HK-2 (cell line): Measurements from ENCODE around the gene KCNQ1.

ENCODE experiments used
- DNase-seq: peaks from one replicate; pipeline ENCODE4 v3.0.0-alpha.2; 2018; ENCODE audit not compliant: unreplicated experiment

The KCNQ1 gene

GRCh38 chr11:2793701-2794045, 348.9 kb downstream of the KCNQ1 start:
- DNase-seq: no peak

GRCh38 chr11:2794046-2794967, 349.5 kb downstream of the KCNQ1 start:
- no peak for DNase-seq

DNA sequence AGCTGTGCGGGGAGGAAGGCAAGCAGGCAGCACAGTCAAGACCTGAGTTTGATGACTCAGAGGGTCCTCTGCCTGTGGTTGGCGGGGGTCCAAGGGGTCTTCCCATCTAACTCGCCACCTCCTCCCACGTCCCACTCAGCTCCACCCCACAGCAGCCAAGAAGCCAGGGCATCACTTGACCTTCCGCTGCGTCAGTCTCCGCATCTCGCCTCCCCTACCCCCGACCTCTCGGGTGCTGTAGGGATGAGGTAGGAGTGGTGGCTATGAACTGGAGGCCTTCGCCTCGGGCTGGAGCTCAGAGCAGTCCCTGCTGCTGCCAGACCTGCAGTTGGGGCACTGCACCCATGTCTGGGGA, 350.1 kb downstream of the KCNQ1 start:
- DNase-seq: no peak

GRCh38 chr11:2795491-2795991, 350.7 kb downstream of the KCNQ1 start:
- DNase-seq: no peak

DNA sequence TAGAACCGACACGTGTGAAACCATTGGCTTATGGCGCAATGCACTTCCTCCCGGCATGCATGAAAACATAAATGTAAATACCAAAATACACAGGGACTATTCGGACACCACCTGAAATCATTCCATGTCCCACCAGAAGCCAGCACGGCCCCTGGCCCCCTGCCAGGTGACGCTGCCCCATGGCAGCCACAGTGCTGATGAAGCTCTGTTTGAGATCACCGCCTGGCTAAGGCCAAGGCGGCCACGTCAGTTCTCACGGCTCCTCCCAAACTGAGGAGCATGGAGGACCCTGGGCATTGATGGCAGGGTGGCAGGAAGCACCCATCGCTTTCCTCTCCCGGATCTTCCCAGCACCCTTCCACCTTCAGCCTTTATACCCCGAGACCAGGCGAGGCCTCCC, 351.3 kb downstream of the KCNQ1 start:
- no peak for DNase-seq

- no peak for DNase-seq
Observed at GRCh38 chr11:2796508-2797113, 351.8 kb downstream of the KCNQ1 start.

GRCh38 chr11:2797121-2797711, 352.4 kb downstream of the KCNQ1 start:
- no peak for DNase-seq

DNA sequence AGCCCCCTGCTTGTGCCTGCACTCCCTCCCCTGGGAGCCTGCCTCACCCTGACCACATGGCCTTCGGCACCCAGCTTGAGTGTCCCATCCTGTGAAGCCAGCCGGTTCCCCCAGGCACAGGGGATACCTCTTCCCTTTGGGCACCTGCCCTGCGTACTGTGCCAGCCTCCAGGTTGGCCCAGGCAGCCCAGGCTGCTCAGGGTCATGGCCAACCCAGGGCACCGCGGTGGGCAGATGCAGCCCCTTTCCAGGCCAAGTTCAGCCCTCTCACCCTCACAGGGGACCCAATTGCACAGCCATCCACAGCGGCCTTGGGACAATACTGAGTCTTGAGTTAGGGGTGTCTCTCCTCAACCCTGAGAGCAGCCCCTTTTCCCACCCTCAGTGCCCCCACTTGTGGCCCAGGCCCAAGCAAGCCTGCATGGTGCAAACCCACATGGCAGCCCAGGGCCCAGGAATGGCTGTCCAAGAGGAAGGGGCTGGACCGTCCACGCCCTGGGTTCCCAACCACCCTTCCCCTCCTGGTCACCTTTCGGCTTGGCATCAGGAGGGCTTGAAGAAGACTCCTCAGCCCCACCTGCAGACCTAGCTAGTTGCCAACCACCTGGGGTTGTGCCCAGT, 353.0 kb downstream of the KCNQ1 start:
- no peak for DNase-seq

DNA sequence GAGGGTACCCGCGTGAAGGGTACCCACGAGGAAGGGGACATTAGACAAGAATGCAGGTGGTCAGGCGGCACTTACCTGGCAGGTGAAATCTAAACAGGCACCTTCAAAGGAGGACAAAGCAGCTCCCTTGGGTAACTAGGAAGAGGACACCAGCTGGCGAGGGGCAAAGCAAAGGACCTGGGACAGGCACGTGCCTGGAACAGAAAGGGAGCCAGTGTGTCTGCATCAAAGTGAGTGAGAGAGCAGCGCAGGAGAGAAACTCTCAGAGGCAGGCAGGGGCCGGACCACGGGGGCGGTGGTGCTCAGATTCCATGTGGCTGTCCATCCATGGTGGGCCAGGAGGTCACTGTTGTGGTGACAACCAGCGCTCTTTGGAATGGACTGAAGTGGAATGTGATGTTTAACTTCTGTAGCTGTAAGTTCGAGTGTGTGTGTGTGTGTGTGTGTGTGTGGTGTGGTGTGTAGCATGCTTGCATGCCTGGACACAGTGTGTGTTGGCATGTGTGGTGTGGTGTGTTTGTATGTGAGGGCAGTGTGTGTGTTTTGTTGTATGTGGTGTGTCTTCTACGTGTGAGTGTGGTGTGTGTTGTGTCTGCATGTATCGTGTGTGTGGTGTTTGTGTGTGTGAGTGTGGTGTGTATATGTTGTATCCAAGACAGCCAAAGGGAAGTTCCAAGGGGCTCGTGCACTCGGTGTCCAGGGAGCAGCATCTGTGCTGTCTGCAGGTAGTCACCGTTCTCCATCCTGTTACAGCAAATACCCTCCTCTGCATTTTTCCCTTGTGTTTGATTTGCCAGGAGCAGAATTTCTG, 354.3 kb downstream of the KCNQ1 start:
- no peak for DNase-seq

- no peak for DNase-seq
Observed at GRCh38 chr11:2799881-2800654, 355.3 kb downstream of the KCNQ1 start.

DNA sequence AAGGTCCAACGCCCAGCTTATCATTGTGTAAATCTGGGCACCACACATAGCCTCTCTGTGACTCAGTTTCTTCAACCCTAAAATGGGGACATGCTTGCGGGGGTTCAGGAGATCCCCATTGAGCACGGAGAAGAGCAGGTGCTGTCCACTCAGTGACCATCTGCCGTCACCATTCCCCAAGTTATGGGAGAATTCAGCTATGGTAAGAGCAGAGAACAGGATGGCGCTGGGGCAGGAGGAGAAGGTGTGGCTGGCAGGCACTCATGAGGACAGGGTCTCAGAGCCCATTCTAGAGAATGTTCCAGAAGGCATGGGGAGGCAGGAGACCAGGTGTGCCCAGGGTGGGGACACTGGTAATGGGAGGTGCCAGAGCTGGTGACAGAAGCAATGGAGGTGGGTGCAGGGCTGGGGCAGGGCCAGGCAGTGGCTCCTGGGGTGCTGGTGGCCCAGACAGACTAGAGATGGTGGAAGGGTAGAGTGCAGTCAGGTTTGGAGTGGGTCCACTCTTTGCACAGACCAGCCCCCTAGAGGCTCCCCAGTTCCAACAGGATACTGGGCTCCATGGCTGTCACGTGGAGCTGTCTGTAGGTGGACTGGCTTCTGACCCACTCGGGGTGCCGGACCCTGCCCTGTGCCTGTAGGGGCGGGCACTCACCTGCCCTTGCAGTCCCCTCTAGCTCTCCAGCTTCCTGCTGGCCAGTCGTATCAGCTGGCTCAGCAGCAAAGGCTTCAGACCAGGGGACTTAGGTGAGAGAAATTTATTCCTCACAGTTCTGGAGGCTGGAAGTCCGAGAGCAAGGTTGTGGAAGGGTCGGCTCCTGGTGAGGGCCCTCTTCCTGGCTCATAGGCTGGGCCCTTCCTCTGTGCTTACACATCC, 356.1 kb downstream of the KCNQ1 start:
- no peak for DNase-seq

GRCh38 chr11:2801711-2802388, 357.0 kb downstream of the KCNQ1 start:
- DNase-seq: no peak

GRCh38 chr11:2802389-2803185, 357.8 kb downstream of the KCNQ1 start:
- DNase-seq: no peak

DNA sequence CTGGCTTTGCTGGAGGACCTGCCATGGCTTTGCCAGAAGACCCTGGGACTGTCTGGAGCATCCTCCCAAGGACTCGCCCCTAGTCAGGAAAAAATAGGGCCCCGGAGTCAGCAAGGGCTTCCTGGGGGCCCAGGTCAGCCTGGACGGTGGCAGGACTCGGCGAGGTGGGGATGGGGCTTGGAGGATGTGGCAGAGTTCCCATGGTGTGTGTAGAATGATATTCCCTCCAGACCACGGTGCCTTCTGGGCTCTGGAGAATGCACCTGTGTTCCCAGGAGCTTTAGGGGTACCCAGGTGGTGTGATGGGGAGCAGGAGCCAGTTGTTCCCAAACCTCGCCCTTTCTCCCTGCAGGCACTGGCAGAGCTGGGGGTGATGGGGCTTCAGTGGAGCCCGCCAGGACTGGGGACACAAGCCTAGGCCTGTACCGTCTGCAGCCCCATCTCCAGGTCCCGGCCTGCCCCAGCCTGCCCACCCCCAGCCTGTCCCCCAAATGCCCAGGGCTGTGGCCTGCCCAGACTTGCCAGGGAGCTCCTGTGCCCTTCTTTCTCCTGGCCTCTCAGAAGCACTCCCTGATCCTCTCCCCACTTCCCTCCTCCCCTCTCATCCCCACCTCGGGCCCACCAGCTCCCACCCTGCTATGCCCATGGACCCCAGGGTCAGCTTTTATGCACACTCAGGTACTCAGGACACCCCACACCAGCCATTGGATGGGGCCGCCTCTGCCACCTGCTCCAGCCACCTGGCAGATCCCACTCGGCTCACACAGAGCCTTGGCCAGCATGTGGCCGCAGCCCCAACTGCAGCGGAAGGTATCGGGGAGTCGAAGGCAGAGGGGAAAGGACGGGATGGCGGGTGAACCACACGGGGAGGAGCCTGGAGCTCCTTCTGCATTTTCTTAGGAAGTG, 358.6 kb downstream of the KCNQ1 start:
- no peak for DNase-seq

GRCh38 chr11:2804189-2804588, 359.4 kb downstream of the KCNQ1 start:
- DNase-seq: no peak

- DNase-seq: no peak
Observed at GRCh38 chr11:2804701-2805387, 360.0 kb downstream of the KCNQ1 start.
